ENCODE data around the gene AXIN1.

GRCh38 chr16:345772-346171 is 6.8 kb downstream of the AXIN1 start:
- TF ChIP-seq CTCF (conservative IDR thresholded peaks at IDR 0.05; ENCODE audit: low read depth, low read length) (no peak), EZH2 (IDR thresholded peaks at IDR 0.05; ENCODE audit: low read length, unreplicated experiment) (no peak), EZH2phosphoT487 (IDR thresholded peaks at IDR 0.05; ENCODE audit: borderline replicate concordance, low read length) (no peak)

All from PC-3 (cell line).